K562 (cell line): Measurements from ENCODE around the gene ACAA2. TPM values are rescaled to one million over a fixed set of nuclear protein-coding genes. Genes with fewer than 3 reads are reported as not detected.

Experiments
- ATAC-seq: fragments of 200-7000 bp; cut with Tn5 transposase; 3 replicates; pipeline ENCODE4 v1.9.1; 2020; ENCODE audit warnings: moderate library complexity
- BruUV-seq: library from RNA; stranded (reverse); fragments of 400-500 nt; replicated peaks from 2 replicates; lab custom pipeline; 2021; lab: Mats Ljungman, UMichigan
- CTCF ChIA-PET: fragments of 300-600 bp; formaldehyde crosslinking; extraction: SDS; loops from one replicate; lab custom pipeline; 2021; ENCODE audit warnings: low intra/inter-chr PET ratio; lab: Yijun Ruan, JAX
- POLR2A ChIA-PET: fragments of 300-600, 350-650 bp; sonication (Branson Sonifier 250); formaldehyde crosslinking; extraction: SDS; loops from one replicate; lab custom pipeline; 2021; ENCODE audit warnings: antibody characterized with exemption, inconsistent platforms; lab: Yijun Ruan, JAX
- DNase-seq, 4 experiments: peaks; one replicate each; pipeline versions ENCODE4 v3.0.0 to v3.0.0-alpha.2; 2011 to 2018; ENCODE audit warnings: low spot score in 3 of 4, mixed read lengths in 3 of 4; ENCODE audit errors: extremely low read depth in 1 of 4
- FAIRE-seq: peaks from 2 replicates; lab custom pipeline; 2011; peaks lifted over from hg19 to GRCh38; lab: Jason Lieb, UNC
- H2AFZ ChIP-seq: 2 replicates; pipeline ENCODE4 v1.6.0; 2011; ENCODE audit warnings: low read depth, low read length, control low read depth, inconsistent platforms
- H3K27ac ChIP-seq: fragments of 200-600 bp; 3 replicates; pipeline ENCODE4 v1.8.0; 2011; ENCODE audit warnings: low read depth, mild to moderate bottlenecking, control low read depth, inconsistent platforms, low read length, moderate library complexity, mixed read lengths; ENCODE audit errors: extremely low read depth
- H3K27me3 ChIP-seq, 2 experiments: fragments of 300-600 bp in 1 of 2; 2 replicates in 1 of 2; 3 replicates in 1 of 2; pipeline versions ENCODE4 v1.6.0 to v1.8.0; 2011; ENCODE audit warnings: inconsistent platforms in 2 of 2, low read length in 2 of 2, mild to moderate bottlenecking in 1 of 2, mixed read lengths in 1 of 2, moderate library complexity in 1 of 2; ENCODE audit not compliant: control insufficient read depth in 2 of 2, insufficient read depth in 2 of 2
- H3K36me3 ChIP-seq: fragments of 300-600 bp; 3 replicates; pipeline ENCODE4 v1.8.0; 2011; ENCODE audit warnings: mild to moderate bottlenecking, low read length, inconsistent platforms; ENCODE audit not compliant: control insufficient read depth, insufficient read depth
- H3K4me1 ChIP-seq, 2 experiments: fragments of 200-600 bp in 1 of 2; replicated peaks in 1 of 2; 2 replicates in 1 of 2; 3 replicates in 1 of 2; pipeline versions ENCODE4 v1.5.1 to v1.8.0; 2011; ENCODE audit warnings: inconsistent platforms in 2 of 2, low read length in 2 of 2, mild to moderate bottlenecking in 1 of 2, mixed read lengths in 1 of 2, moderate library complexity in 1 of 2; ENCODE audit not compliant: control insufficient read depth in 2 of 2, insufficient read depth in 2 of 2
- H3K4me2 ChIP-seq: 2 replicates; pipeline ENCODE4 v1.6.1; 2011; ENCODE audit warnings: low read length, control low read depth, inconsistent platforms, mixed read lengths; ENCODE audit not compliant: insufficient read depth
- H3K4me3 ChIP-seq: fragments of 200-600 bp; sonication (generic), shearing (Covaris generic); 2 replicates; pipeline ENCODE4 v1.5.1; 2016; ENCODE audit warnings: control low read depth, inconsistent platforms
- H3K79me2 ChIP-seq: fragments of 200-600 bp; 3 replicates; pipeline ENCODE4 v1.8.0; 2011; ENCODE audit warnings: low read length, inconsistent platforms; ENCODE audit not compliant: control insufficient read depth, insufficient read depth
- H3K9ac ChIP-seq, 2 experiments: 2 replicates each; pipeline versions ENCODE4 v1.6.0 to v1.6.1; 2011; ENCODE audit warnings: low read depth in 2 of 2, low read length in 2 of 2, control low read depth in 1 of 2, inconsistent platforms in 1 of 2, mild to moderate bottlenecking in 1 of 2, mixed read lengths in 1 of 2; ENCODE audit not compliant: insufficient read depth in 1 of 2
- H3K9me1 ChIP-seq: one replicate; pipeline ENCODE4 v1.6.0; 2011; ENCODE audit warnings: inconsistent platforms, mild to moderate bottlenecking, low read length, moderate library complexity; ENCODE audit not compliant: control insufficient read depth, insufficient read depth
- H3K9me3 ChIP-seq: replicated peaks from 2 replicates; pipeline ENCODE4 v1.5.1; 2011; ENCODE audit warnings: low read depth, low read length, inconsistent platforms; ENCODE audit not compliant: control insufficient read depth, insufficient read depth
- H4K20me1 ChIP-seq: replicated peaks from 2 replicates; pipeline ENCODE4 v1.6.1; 2011; ENCODE audit warnings: low read length, inconsistent platforms, mixed read lengths; ENCODE audit not compliant: control insufficient read depth, insufficient read depth
- C11orf30 ChIP-seq: fragments of 450-650 bp; IDR thresholded peaks from 2 replicates; pipeline ENCODE4 v1.6.1; 2016; ENCODE audit warnings: low read depth, mild to moderate bottlenecking
- GABPB1 ChIP-seq: sonication (generic); formaldehyde crosslinking; IDR thresholded peaks from 2 replicates; pipeline ENCODE4 v1.8.0; 2022; ENCODE audit warnings: mild to moderate bottlenecking, missing genetic modification reagents
- NFE2L1 ChIP-seq: fragments of 450-650 bp; IDR thresholded peaks from 2 replicates; pipeline ENCODE4 v1.6.1; 2016; ENCODE audit warnings: missing genetic modification characterization, low read depth, mild to moderate bottlenecking, missing compliant biosample characterization, moderate library complexity, borderline replicate concordance
- NFYB ChIP-seq: IDR thresholded peaks from 2 replicates; pipeline ENCODE4 v1.6.1; 2011; ENCODE audit warnings: mild to moderate bottlenecking, moderate library complexity; ENCODE audit not compliant: insufficient read length; ENCODE audit errors: extremely low read depth
- NRF1 ChIP-seq, 2 experiments: fragments of 450-650 bp; IDR thresholded peaks in 1 of 2; conservative IDR thresholded peaks in 1 of 2; 2 replicates each; pipeline ENCODE4 v1.6.1; 2014; ENCODE audit warnings: mild to moderate bottlenecking in 2 of 2
- RBBP5 ChIP-seq: fragments of 200-600 bp; sonication (generic); IDR thresholded peaks from 2 replicates; pipeline ENCODE4 v1.6.1; 2012; ENCODE audit warnings: borderline replicate concordance, mild to moderate bottlenecking, low read length, control low read depth, inconsistent platforms; ENCODE audit not compliant: insufficient read depth, poor library complexity, severe bottlenecking
- SAFB ChIP-seq: fragments of 200-400 bp; formaldehyde crosslinking; IDR thresholded peaks from 2 replicates; pipeline ENCODE4 v1.6.1; 2017; ENCODE audit warnings: low read depth, low read length, borderline replicate concordance
- SRSF1 ChIP-seq: fragments of 200-400 bp; formaldehyde crosslinking; IDR thresholded peaks from 2 replicates; pipeline ENCODE4 v1.6.1; 2017; ENCODE audit warnings: mild to moderate bottlenecking, low read depth, low read length, moderate library complexity
- TAL1 ChIP-seq: fragments of 450-650 bp; IDR thresholded peaks from 2 replicates; pipeline ENCODE4 v1.6.1; 2016; ENCODE audit warnings: mild to moderate bottlenecking
- TFAM ChIP-seq: fragments of 250-450 bp; sonication (Bioruptor Pico); conservative IDR thresholded peaks from 2 replicates; pipeline ENCODE4 v1.5.0; 2021; ENCODE audit warnings: mild to moderate bottlenecking, moderate library complexity
- ZNF140 ChIP-seq: fragments of 250-450 bp; sonication (Bioruptor Pico); IDR thresholded peaks from 2 replicates; pipeline ENCODE4 v1.8.0; 2021; ENCODE audit warnings: moderate library complexity, mild to moderate bottlenecking, inconsistent platforms
- ZNF143 ChIP-seq: sonication (generic); formaldehyde crosslinking; IDR thresholded peaks from 2 replicates; pipeline ENCODE4 v1.9.0; 2022; ENCODE audit warnings: mild to moderate bottlenecking, missing genetic modification reagents
- ZNF57 ChIP-seq: fragments of 450-650 bp; formaldehyde crosslinking; IDR thresholded peaks from 2 replicates; pipeline ENCODE4 v1.4.0; 2020; ENCODE audit warnings: mild to moderate bottlenecking, moderate library complexity
- ZNF717 ChIP-seq: fragments of 250-450 bp; sonication (Bioruptor Pico); IDR thresholded peaks from 2 replicates; pipeline ENCODE4 v1.5.0; 2021
- WGBS: fragments of 100-300 bp; shearing (Covaris generic); methylation state at CpG from one replicate; pipeline ENCODE4 v1.1.6; 2016; ENCODE audit warnings: low coverage, mixed read lengths; ENCODE audit not compliant: insufficient coverage; ENCODE audit errors: missing lambda C conversion rate; 5-methylcytosine and 5-hydroxymethylcytosine counted together
- in situ Hi-C: fragments of 300-500 bp; cut with MboI; formaldehyde crosslinking; loops from 4 replicates; pipeline ENCODE4 v1.15.0; 2018; ENCODE audit warnings: inconsistent platforms, mixed read lengths
- intact Hi-C: fragments of 100-400 bp; cut with micrococcal nuclease; formaldehyde crosslinking; loops from 2 replicates; pipeline ENCODE4 v1.14.2; 2022
- polyA plus RNA-seq, 8 experiments: library from polyadenylated mRNA; depleted of rRNA in 4 of 8; stranded (reverse) in 5 of 8; unstranded in 3 of 8; fragments of >200 nt; fragmentation: Nextera tagmentation in 2 of 8; fragmentation: Illumina TruSeq in 1 of 8; extraction: Ambion mirVana in 2 of 8; extraction: Trizol in 1 of 8; gene quantifications; 2 replicates each; pipeline versions ENCODE4 v1.2.1 to v1.2.3, GENCODE V29; 2011 to 2014; ENCODE audit warnings: inconsistent platforms in 1 of 8, missing spikeins in 1 of 8
- total RNA-seq, 7 experiments: library from RNA; depleted of rRNA in 6 of 7; stranded (reverse); fragments of >200 nt in 6 of 7; fragmentation: Illumina TruSeq in 2 of 7; extraction: Trizol in 2 of 7; gene quantifications; 2 replicates each; pipeline versions ENCODE4 v1.2.1 to v1.2.3, GENCODE V29; 2011 to 2021; ENCODE audit warnings: low replicate concordance in 1 of 7
- TF ChIP-seq, protein P1 (sequence below): sonication (generic); formaldehyde crosslinking; IDR thresholded peaks from 2 replicates; pipeline ENCODE4 v1.8.0; 2022; ENCODE audit warnings: mild to moderate bottlenecking, low read depth, missing genetic modification reagents

Gene ACAA2
- total and polyA plus RNA-seq, 9 of the 15 experiments (the other 6 are each of a cell fraction or from before 2014, with no cell fraction given), result 13.2 to 31.5 (median 21.7) TPM

DNA sequence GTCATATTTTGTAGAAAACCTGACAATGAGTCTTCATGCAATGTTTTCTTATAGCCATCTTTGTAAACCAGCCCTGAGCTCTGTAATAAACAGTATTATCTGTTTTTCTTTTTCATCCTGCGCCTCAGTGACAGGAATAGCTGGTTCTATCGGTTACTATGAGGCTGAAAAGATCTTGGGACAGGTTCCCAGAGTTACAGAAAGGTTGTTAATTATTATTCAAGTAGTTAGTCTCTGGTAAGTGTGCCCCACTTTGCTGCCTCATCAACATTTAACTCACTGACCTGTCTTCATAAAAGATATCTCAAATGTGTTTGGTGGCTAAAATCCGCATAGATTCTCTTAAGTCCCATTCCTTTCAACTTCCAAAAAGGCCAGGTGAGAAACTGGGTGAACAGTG is 18.6 kb downstream of the ACAA2 start:
- CTCF ChIA-PET, result no interaction called here
- Histone ChIP-seq H3K36me3 (peaks cover 10% of the 10 kb centered on the region; the same call in 1 of the 3 replicates), H3K27ac (no peak overlapping the region), H3K27me3 (no peaks in the 10 kb centered on the region), H3K4me3 (no peak overlapping the region), H2AFZ (no peak overlapping the region), H3K4me1 (no peaks in the 10 kb centered on the region; a peak in 1 of 5 replicates), H3K9me3 (no peaks in the 10 kb centered on the region), H3K4me2 (no peak overlapping the region), H3K9me1 (no peaks in the 10 kb centered on the region), H3K79me2 (no peaks in the 10 kb centered on the region), H4K20me1 (no peaks in the 10 kb centered on the region), H3K9ac (no peak overlapping the region)
- in situ Hi-C loops, result no loop called here
- no TSS peak for BruUV-seq
- DNase-seq, result no peak
- no peak for ATAC-seq
- intact Hi-C loops, result no loop called here
- TF ChIP-seq TFAM, result no peak
- TF ChIP-seq, protein P1, sequence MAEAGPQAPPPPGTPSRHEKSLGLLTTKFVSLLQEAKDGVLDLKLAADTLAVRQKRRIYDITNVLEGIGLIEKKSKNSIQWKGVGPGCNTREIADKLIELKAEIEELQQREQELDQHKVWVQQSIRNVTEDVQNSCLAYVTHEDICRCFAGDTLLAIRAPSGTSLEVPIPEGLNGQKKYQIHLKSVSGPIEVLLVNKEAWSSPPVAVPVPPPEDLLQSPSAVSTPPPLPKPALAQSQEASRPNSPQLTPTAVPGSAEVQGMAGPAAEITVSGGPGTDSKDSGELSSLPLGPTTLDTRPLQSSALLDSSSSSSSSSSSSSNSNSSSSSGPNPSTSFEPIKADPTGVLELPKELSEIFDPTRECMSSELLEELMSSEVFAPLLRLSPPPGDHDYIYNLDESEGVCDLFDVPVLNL, result no peak
- TF ChIP-seq ZNF143 (CRISPR knock-in tag), result no peak
- TF ChIP-seq ZNF57, result no peak
- TF ChIP-seq NFE2L1 (tag), result no peak
- TF ChIP-seq ZNF717 (CRISPR knock-in tag), result no peak
- no peak for TF ChIP-seq SRSF1
- no peak for TF ChIP-seq ZNF140
- no peak for TF ChIP-seq TAL1
- no peak for TF ChIP-seq NFYB
- TF ChIP-seq GABPB1 (CRISPR knock-in tag), result no peak
- TF ChIP-seq RBBP5, result no peak
- no peak for TF ChIP-seq C11orf30
- TF ChIP-seq SAFB, result no peak
- TF ChIP-seq NRF1 (conservative IDR thresholded peaks at IDR 0.05 in 1 of 2, IDR thresholded peaks at IDR 0.05 in 1 of 2), result no peak
- WGBS, result 79% methylated on average over 3 of the region's 3 CpGs
- POLR2A ChIA-PET, result interaction anchor here (1.2 to 1.9 kb wide), 2 partner anchors 10 to 18 kb away, joined by 3 to 5 read pairs; partner anchors contain the start of gene ACAA2
- no peak for FAIRE-seq
